Neural crest cell (in vitro differentiated cells): ENCODE results near the gene MYO1G. TPM values are rescaled to one million over a fixed set of nuclear protein-coding genes. Genes with fewer than 3 reads are reported as not detected.

Experiments used
- DNase-seq: peaks from one replicate; pipeline ENCODE4 v3.0.0; 2021; ENCODE audit warnings: low read depth, mixed read lengths, low spot score
- H3K27ac Mint-ChIP-seq: one replicate; pipeline ENCODE4 v1.8.0; 2021; ENCODE audit warnings: mild to moderate bottlenecking, mixed read lengths; ENCODE audit not compliant: unreplicated experiment
- H3K27me3 Mint-ChIP-seq: 2 replicates; pipeline ENCODE4 v1.8.0; 2021; ENCODE audit warnings: low read depth, mild to moderate bottlenecking, mixed read lengths
- H3K36me3 Mint-ChIP-seq: 2 replicates; pipeline ENCODE4 v1.8.0; 2021; ENCODE audit warnings: low read depth, mild to moderate bottlenecking, mixed read lengths
- H3K4me1 Mint-ChIP-seq: 2 replicates; pipeline ENCODE4 v1.8.0; 2021; ENCODE audit warnings: mixed read lengths
- H3K4me3 Mint-ChIP-seq: one replicate; pipeline ENCODE4 v1.8.0; 2021; ENCODE audit warnings: mild to moderate bottlenecking, mixed read lengths
- H3K9me3 Mint-ChIP-seq: 2 replicates; pipeline ENCODE4 v1.8.0; 2021; ENCODE audit warnings: mixed read lengths
- total RNA-seq: library from RNA; stranded (reverse); gene quantifications from 2 replicates; pipeline ENCODE4 v1.2.1, GENCODE V29; 2021
- TF ChIP-seq, protein P1 (sequence below): fragments of 200-600 bp; sonication (generic); conservative IDR thresholded peaks from 2 replicates; pipeline ENCODE4 v1.5.0; 2021; ENCODE audit warnings: antibody characterized with exemption, mild to moderate bottlenecking

Gene MYO1G
- total RNA-seq, 1 donor from 2014 or later = 0.49 TPM

DNA sequence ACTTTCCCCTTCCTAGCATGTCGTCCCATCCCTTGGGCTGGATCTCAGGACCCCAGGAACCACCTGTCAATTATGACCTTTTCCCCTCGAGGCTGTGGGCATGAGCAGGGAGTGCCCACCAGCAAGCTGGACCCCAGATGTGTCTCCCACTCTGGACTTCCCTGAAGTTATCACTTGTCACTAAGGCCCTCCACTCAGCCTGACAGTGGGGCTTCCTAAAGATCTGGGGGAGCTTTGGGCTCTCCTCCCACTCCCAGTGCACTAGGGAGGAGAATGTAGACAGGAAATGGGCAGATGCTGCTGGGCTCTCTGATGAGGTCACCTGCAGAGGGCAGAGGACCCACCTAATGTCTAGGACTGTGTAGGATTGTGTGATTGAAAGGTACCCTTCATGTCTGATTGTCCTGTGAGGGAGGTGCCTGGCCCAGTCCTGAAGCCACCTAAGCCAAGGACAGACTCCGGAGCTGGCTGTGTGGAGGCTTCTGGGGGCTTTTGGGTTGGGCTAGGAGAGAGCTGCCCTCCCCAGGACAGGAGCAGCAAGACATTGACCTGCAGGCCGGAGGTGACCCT, 18.7 kb downstream of the MYO1G start:
- no peak for DNase-seq
- Mint-ChIP-seq H3K27me3 (peaks cover 12% of the 10 kb centered on the region), H3K9me3 (no peaks in the 10 kb centered on the region), H3K4me3 (no peak overlapping the region), H3K4me1 (peaks cover 1% of the 10 kb centered on the region), H3K36me3 (no peaks in the 10 kb centered on the region), H3K27ac (no peak overlapping the region)
- TF ChIP-seq, protein P1, sequence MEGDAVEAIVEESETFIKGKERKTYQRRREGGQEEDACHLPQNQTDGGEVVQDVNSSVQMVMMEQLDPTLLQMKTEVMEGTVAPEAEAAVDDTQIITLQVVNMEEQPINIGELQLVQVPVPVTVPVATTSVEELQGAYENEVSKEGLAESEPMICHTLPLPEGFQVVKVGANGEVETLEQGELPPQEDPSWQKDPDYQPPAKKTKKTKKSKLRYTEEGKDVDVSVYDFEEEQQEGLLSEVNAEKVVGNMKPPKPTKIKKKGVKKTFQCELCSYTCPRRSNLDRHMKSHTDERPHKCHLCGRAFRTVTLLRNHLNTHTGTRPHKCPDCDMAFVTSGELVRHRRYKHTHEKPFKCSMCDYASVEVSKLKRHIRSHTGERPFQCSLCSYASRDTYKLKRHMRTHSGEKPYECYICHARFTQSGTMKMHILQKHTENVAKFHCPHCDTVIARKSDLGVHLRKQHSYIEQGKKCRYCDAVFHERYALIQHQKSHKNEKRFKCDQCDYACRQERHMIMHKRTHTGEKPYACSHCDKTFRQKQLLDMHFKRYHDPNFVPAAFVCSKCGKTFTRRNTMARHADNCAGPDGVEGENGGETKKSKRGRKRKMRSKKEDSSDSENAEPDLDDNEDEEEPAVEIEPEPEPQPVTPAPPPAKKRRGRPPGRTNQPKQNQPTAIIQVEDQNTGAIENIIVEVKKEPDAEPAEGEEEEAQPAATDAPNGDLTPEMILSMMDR = no peak

DNA sequence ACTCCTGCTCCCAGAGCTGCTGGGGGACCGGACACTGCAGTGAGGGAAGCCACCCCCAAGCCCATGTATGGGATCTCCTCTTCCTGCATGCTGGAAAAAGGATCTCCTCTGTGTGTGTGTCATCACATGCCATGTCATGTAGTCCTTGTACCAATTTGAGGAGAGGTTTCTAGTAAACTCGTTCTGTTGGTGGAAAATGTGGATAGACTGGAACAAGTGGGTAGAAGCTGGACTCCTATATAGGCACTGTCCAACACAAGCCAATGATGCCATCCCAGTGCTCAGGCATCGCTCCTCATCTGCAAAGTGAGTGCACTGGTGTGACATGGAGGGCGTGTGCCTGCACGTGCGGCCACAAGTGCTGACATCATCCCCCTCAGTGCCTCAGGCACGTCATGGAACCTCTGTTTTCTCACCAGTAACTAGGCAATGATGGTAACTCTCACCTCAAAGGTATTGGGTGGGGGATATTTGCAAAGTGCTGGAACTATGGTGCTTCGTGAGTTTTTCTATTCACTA, 19.3 kb downstream of the MYO1G start:
- H3K36me3 Mint-ChIP-seq = no peaks in the 10 kb centered on the region
- no peak for DNase-seq
- H3K4me1 Mint-ChIP-seq = peaks cover 5% of the 10 kb centered on the region
- peaks cover 12% of the 10 kb centered on the region for H3K27me3 Mint-ChIP-seq
- no peaks in the 10 kb centered on the region for H3K9me3 Mint-ChIP-seq
- no peak overlapping the region for H3K27ac Mint-ChIP-seq
- no peak overlapping the region for H3K4me3 Mint-ChIP-seq
- TF ChIP-seq, protein P1 = no peak

DNA sequence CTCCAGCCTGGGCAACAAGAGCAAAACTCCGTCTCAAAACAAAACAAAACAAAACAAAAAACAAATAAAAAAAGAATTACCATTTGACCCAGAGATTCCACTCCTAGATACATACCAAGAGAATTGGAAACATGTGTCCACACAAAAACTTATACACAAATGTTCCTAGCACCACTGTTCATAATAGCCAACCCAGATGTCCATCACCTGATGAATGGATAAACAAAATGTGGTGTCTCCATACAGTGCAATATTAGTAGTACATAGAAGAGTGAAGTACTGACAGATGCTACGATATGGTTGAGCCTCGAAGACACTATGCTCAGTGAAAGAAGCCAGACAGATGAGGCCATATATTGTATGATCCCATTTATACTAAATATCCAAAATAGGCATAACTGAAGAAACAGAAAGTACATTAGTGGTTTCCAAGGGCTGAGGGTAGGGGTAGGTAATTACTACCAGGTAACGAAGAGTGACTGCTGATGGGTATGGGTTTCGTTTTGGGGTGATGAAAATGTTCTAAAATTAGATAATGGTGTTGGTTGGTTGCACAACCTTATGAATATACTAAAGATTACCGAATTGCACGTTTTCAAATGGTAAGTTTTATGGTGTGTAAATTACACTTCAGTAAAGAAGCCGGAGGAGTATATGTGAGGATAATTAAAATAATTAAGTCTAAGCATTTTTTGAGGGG, 20.0 kb downstream of the MYO1G start:
- H3K36me3 Mint-ChIP-seq = no peaks in the 10 kb centered on the region
- H3K4me3 Mint-ChIP-seq = no peak overlapping the region
- H3K9me3 Mint-ChIP-seq = no peaks in the 10 kb centered on the region
- TF ChIP-seq, protein P1 = no peak
- H3K27me3 Mint-ChIP-seq = peaks cover 12% of the 10 kb centered on the region
- peaks cover 5% of the 10 kb centered on the region for H3K4me1 Mint-ChIP-seq
- DNase-seq = no peak
- no peak overlapping the region for H3K27ac Mint-ChIP-seq

DNA sequence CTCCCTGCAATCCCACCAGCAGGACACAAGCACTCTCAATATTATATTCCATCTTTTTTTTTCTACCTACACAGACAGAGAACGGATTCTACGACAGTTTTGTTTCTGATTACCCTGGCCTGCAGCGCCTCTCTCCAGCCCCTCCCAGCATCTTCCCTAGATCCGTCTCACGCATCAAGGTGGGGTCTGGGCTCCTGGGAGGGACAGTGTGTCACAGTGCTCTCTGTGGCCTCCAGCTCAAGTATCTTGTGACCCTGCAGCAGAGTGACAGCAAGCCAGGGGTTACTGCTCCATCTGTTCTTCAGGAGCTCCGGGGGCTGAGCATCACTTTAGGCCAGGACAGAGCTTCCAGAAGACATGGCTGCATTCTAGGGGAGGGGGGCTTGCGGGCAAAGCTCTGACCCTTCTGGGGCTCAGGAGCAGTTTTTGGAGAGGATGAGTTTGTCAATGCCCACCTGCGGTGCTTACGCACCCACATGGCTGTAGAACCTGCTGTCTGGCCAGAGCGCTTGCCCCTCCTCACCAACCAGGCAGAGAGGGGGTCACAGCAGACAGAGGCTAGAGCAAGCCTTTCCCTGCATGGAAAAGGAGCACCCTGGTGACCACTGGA, 22.6 kb downstream of the MYO1G start:
- Mint-ChIP-seq H3K4me1 (peaks cover 5% of the 10 kb centered on the region), H3K9me3 (no peaks in the 10 kb centered on the region), H3K36me3 (no peaks in the 10 kb centered on the region), H3K27ac (no peak overlapping the region), H3K4me3 (no peak overlapping the region), H3K27me3 (peaks cover 20% of the 10 kb centered on the region)
- TF ChIP-seq, protein P1 = no peak
- no peak for DNase-seq

DNA sequence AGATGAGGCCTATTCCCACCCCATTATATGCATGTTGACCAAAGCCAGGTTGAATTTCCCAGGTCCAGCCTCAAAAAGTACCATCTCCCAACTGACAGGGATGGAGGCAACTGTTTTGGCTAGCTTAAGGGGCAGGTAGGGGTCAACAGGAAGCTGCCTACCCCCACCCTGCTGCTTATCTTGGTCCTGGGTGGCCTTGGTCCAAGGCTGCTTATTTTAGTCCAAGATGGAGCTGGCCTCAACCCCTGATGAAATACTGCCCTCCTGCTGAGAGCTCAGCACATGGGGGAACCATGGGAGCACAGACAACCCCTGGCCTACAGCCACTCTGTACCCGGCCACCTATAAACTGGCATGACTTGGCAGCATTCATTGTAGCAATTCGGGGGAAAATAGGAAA, 23.1 kb downstream of the MYO1G start:
- Mint-ChIP-seq H3K4me1 (peaks cover 5% of the 10 kb centered on the region), H3K4me3 (no peak overlapping the region), H3K9me3 (no peaks in the 10 kb centered on the region), H3K27me3 (peaks cover 24% of the 10 kb centered on the region), H3K36me3 (no peaks in the 10 kb centered on the region), H3K27ac (no peak overlapping the region)
- no peak for DNase-seq
- TF ChIP-seq, protein P1 = no peak
